Measurements from ENCODE around the gene TRAPPC8. TPM values are rescaled to one million over a fixed set of nuclear protein-coding genes. Genes with fewer than 3 reads are reported as not detected.

The TRAPPC8 gene
- total and polyA plus RNA-seq, 2 of the 13 experiments (the other 11 are each of a cell fraction or from before 2014, with no cell fraction given), result 34.6 to 50.8 TPM

- TF ChIP-seq ZNF564 (CRISPR knock-in tag; IDR thresholded peaks at IDR 0.05) (no peak), HNF4A (CRISPR knock-in tag; IDR thresholded peaks at IDR 0.05) (peak; percentile 45)
These were observed 150.4 kb downstream of the TRAPPC8 start (continued) for GRCh38 chr18:31792580-31792911.

GRCh38 chr18:31791817-31792579 lies 150.9 kb downstream of the TRAPPC8 start:
- H4K20me1 ChIP-seq (ENCODE audit: insufficient read depth, low read length), result no peaks in the 10 kb centered on the region
- TF ChIP-seq ZNF362 (CRISPR knock-in tag; IDR thresholded peaks at IDR 0.05; ENCODE audit: borderline replicate concordance), result no peak
- no peak for TF ChIP-seq ZNF614 (CRISPR knock-in tag; IDR thresholded peaks at IDR 0.05; ENCODE audit: borderline replicate concordance)
- no peak for TF ChIP-seq ZBTB42 (CRISPR knock-in tag; IDR thresholded peaks at IDR 0.05)
- no peak for TF ChIP-seq ZNF549 (CRISPR knock-in tag; IDR thresholded peaks at IDR 0.05)
- TF ChIP-seq NCOA1 (CRISPR knock-in tag; IDR thresholded peaks at IDR 0.05), result no peak
- TF ChIP-seq, protein P1, sequence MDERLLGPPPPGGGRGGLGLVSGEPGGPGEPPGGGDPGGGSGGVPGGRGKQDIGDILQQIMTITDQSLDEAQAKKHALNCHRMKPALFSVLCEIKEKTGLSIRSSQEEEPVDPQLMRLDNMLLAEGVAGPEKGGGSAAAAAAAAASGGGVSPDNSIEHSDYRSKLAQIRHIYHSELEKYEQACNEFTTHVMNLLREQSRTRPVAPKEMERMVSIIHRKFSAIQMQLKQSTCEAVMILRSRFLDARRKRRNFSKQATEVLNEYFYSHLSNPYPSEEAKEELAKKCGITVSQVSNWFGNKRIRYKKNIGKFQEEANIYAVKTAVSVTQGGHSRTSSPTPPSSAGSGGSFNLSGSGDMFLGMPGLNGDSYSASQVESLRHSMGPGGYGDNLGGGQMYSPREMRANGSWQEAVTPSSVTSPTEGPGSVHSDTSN (CRISPR knock-in tag; IDR thresholded peaks at IDR 0.05), result no peak
- peak; percentile 73 for ATAC-seq
- no TSS peak for BruUV-seq (replicated peaks)
- H3K9me3 ChIP-seq (ENCODE audit: low read length), result no peaks in the 10 kb centered on the region
- intact Hi-C loops (cut with micrococcal nuclease; ENCODE audit: unreplicated experiment) (no loop called here), in situ Hi-C loops (cut with HindIII; ENCODE audit: extremely low pct_ligation_motif_present, low pct_unique_long_range_greater_than_20kb) (no loop called here)
- H3K27me3 ChIP-seq (ENCODE audit: control insufficient read depth in 1 of 2, insufficient read depth in 2 of 2, low read length in 2 of 2), result 0 out of 5 replicates have a peak, but pooled peaks cover 0 to 3% of the 10 kb centered on the region in 2 experiments
- ChIA-PET POLR2A (no interaction called here), CTCF (ENCODE audit: low intra/inter-chr PET ratio, low total read pairs) (no interaction called here)
- H3K27ac ChIP-seq (ENCODE audit: extremely low read length, insufficient read depth, low read length), result no peak overlapping the region
- DNase-seq (ENCODE audit: low spot score), result no peak
- 65% methylated on average over 3 of the region's 6 CpGs for WGBS (ENCODE audit: low lambda C conversion rate)
- no peaks in the 10 kb centered on the region for H3K79me2 ChIP-seq (ENCODE audit: insufficient read depth, low read length)
- H3K9ac ChIP-seq (ENCODE audit: insufficient read depth, low read depth, low read length), result no peak overlapping the region
- no peak for FAIRE-seq
- no peak overlapping the region for H2AFZ ChIP-seq (ENCODE audit: low read length)
- H3K4me2 ChIP-seq (ENCODE audit: low read depth, low read length), result no peak overlapping the region
- H3K36me3 ChIP-seq (replicated peaks in 1 of 2; ENCODE audit: control insufficient read depth in 1 of 2, insufficient read depth in 2 of 2, low read length in 2 of 2), result no peaks in the 10 kb centered on the region
- peaks cover 32% of the 10 kb centered on the region for H3K4me1 ChIP-seq (ENCODE audit: insufficient read depth, low read length)
- no peak overlapping the region for H3K4me3 ChIP-seq (replicated peaks in 1 of 3; ENCODE audit: insufficient read depth in 1 of 3, low read depth in 2 of 3, low read length in 3 of 3)
